ENCODE data around the gene PLCH1. TPM values are rescaled to one million over a fixed set of nuclear protein-coding genes. Genes with fewer than 3 reads are reported as not detected.

Gene PLCH1
- total and polyA plus RNA-seq, 2 of the 13 experiments (the other 11 are each of a cell fraction or from before 2014, with no cell fraction given) = 2.0 to 3.0 TPM

- no peak overlapping the region for H3K27ac ChIP-seq (ENCODE audit: extremely low read length, insufficient read depth, low read length)
- BruUV-seq (replicated peaks) = no TSS peak
- H3K79me2 ChIP-seq (ENCODE audit: insufficient read depth, low read length) = no peaks in the 10 kb centered on the region
- H3K9ac ChIP-seq (ENCODE audit: insufficient read depth, low read depth, low read length) = no peak overlapping the region
- H3K4me1 ChIP-seq (ENCODE audit: insufficient read depth, low read length) = no peaks in the 10 kb centered on the region
- 50% methylated on average over 1 of the region's 1 CpG for WGBS (ENCODE audit: low lambda C conversion rate)
- no peaks in the 10 kb centered on the region for H3K36me3 ChIP-seq (replicated peaks in 1 of 2; ENCODE audit: control insufficient read depth in 1 of 2, insufficient read depth in 2 of 2, low read length in 2 of 2)
- H3K4me3 ChIP-seq (replicated peaks in 1 of 3; ENCODE audit: insufficient read depth in 1 of 3, low read depth in 2 of 3, low read length in 3 of 3) = no peak overlapping the region
- H3K4me2 ChIP-seq (ENCODE audit: low read depth, low read length) = no peak overlapping the region
- no peak for TF ChIP-seq YEATS2 (CRISPR knock-in tag; IDR thresholded peaks at IDR 0.05; ENCODE audit: borderline replicate concordance)
- no peak for TF ChIP-seq MIER2 (CRISPR knock-in tag; IDR thresholded peaks at IDR 0.05)
- no peak for TF ChIP-seq GPN1 (CRISPR knock-in tag; IDR thresholded peaks at IDR 0.05; ENCODE audit: borderline replicate concordance)
- TF ChIP-seq TCF7 (IDR thresholded peaks at IDR 0.05; ENCODE audit: low read depth) = no peak
- H2AFZ ChIP-seq (ENCODE audit: low read length) = no peak overlapping the region
- H3K9me3 ChIP-seq (ENCODE audit: low read length) = no peaks in the 10 kb centered on the region
- no peak for FAIRE-seq
- intact Hi-C loops (cut with micrococcal nuclease; ENCODE audit: unreplicated experiment) = no loop called here
- ATAC-seq = no peak
- ChIA-PET CTCF (ENCODE audit: low intra/inter-chr PET ratio, low total read pairs) (no interaction called here), POLR2A (no interaction called here)
- no peaks in the 10 kb centered on the region for H3K27me3 ChIP-seq (ENCODE audit: control insufficient read depth in 1 of 2, insufficient read depth in 2 of 2, low read length in 2 of 2)
- DNase-seq (ENCODE audit: low spot score) = no peak
- no peaks in the 10 kb centered on the region for H4K20me1 ChIP-seq (ENCODE audit: insufficient read depth, low read length)
- in situ Hi-C loops (cut with HindIII; ENCODE audit: extremely low pct_ligation_motif_present, low pct_unique_long_range_greater_than_20kb) = loop anchor here (25.0 kb wide), 1 partner anchor 590 kb away; no protein-coding TSS in a partner anchor
Measured at GRCh38 chr3:155372281-155372680, 372.6 kb downstream of the PLCH1 start.

GRCh38 chr3:155370764-155371503 is 373.9 kb downstream of the PLCH1 start:
- H3K27me3 ChIP-seq (ENCODE audit: control insufficient read depth in 1 of 2, insufficient read depth in 2 of 2, low read length in 2 of 2) = no peaks in the 10 kb centered on the region
- POLR2A ChIA-PET = no interaction called here
- no peaks in the 10 kb centered on the region for H3K9me3 ChIP-seq (ENCODE audit: low read length)
- no peak overlapping the region for H3K4me3 ChIP-seq (replicated peaks in 1 of 3; ENCODE audit: insufficient read depth in 1 of 3, low read depth in 2 of 3, low read length in 3 of 3)
- intact Hi-C loops (cut with micrococcal nuclease; ENCODE audit: unreplicated experiment) = no loop called here
- WGBS (ENCODE audit: low lambda C conversion rate) = 40% methylated on average over 4 of the region's 4 CpGs
- H3K4me2 ChIP-seq (ENCODE audit: low read depth, low read length) = no peak overlapping the region
- CTCF ChIA-PET (ENCODE audit: low intra/inter-chr PET ratio, low total read pairs) = no interaction called here
- in situ Hi-C loops (cut with HindIII; ENCODE audit: extremely low pct_ligation_motif_present, low pct_unique_long_range_greater_than_20kb) = loop anchor here (25.0 kb wide), 1 partner anchor 591 kb away; no protein-coding TSS in a partner anchor
- no peak overlapping the region for H2AFZ ChIP-seq (ENCODE audit: low read length)
- no peak overlapping the region for H3K27ac ChIP-seq (ENCODE audit: extremely low read length, insufficient read depth, low read length)
- FAIRE-seq (no peak), ATAC-seq (no peak), DNase-seq (ENCODE audit: low spot score) (no peak)
- no peaks in the 10 kb centered on the region for H3K79me2 ChIP-seq (ENCODE audit: insufficient read depth, low read length)
- no peaks in the 10 kb centered on the region for H3K36me3 ChIP-seq (replicated peaks in 1 of 2; ENCODE audit: control insufficient read depth in 1 of 2, insufficient read depth in 2 of 2, low read length in 2 of 2)
- no peak overlapping the region for H3K9ac ChIP-seq (ENCODE audit: insufficient read depth, low read depth, low read length)
- no TSS peak for BruUV-seq (replicated peaks)
- no peaks in the 10 kb centered on the region for H3K4me1 ChIP-seq (ENCODE audit: insufficient read depth, low read length)
- H4K20me1 ChIP-seq (ENCODE audit: insufficient read depth, low read length) = no peaks in the 10 kb centered on the region
- TF ChIP-seq BHLHE40 (IDR thresholded peaks at IDR 0.05; ENCODE audit: low read length) (no peak), NFE2L1 (CRISPR knock-in tag; IDR thresholded peaks at IDR 0.05; ENCODE audit: borderline replicate concordance) (no peak), ZNF850 (CRISPR knock-in tag; conservative IDR thresholded peaks at IDR 0.05) (no peak), ZNF12 (CRISPR knock-in tag; IDR thresholded peaks at IDR 0.05) (no peak), SRSF4 (IDR thresholded peaks at IDR 0.05; ENCODE audit: low read depth, low read length, poor library complexity, severe bottlenecking) (no peak), ZNF441 (CRISPR knock-in tag; IDR thresholded peaks at IDR 0.05; ENCODE audit: borderline replicate concordance) (no peak), ZHX1 (CRISPR knock-in tag; IDR thresholded peaks at IDR 0.05; ENCODE audit: low read depth) (no peak)

Measured in HepG2 (cell line).